ENCODE results near the gene DGKG. TPM values are rescaled to one million over a fixed set of nuclear protein-coding genes. Genes with fewer than 3 reads are reported as not detected.

DGKG gene
- total and polyA plus RNA-seq, 9 of the 15 experiments (the other 6 are each of a cell fraction or from before 2014, with no cell fraction given) = 0.01 to 0.36 (median 0.15) TPM

GRCh38 chr3:186142393-186142932 is 219.6 kb downstream of the DGKG start (continued):
- TF ChIP-seq, protein P1, sequence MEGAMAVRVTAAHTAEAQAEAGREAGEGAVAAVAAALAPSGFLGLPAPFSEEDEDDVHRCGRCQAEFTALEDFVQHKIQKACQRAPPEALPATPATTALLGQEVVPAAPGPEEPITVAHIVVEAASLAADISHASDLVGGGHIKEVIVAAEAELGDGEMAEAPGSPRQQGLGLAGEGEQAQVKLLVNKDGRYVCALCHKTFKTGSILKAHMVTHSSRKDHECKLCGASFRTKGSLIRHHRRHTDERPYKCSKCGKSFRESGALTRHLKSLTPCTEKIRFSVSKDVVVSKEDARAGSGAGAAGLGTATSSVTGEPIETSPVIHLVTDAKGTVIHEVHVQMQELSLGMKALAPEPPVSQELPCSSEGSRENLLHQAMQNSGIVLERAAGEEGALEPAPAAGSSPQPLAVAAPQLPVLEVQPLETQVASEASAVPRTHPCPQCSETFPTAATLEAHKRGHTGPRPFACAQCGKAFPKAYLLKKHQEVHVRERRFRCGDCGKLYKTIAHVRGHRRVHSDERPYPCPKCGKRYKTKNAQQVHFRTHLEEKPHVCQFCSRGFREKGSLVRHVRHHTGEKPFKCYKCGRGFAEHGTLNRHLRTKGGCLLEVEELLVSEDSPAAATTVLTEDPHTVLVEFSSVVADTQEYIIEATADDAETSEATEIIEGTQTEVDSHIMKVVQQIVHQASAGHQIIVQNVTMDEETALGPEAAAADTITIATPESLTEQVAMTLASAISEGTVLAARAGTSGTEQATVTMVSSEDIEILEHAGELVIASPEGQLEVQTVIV (CRISPR knock-in tag; IDR thresholded peaks at IDR 0.05; ENCODE audit: borderline replicate concordance) = no peak
- TF ChIP-seq ZNF175 (CRISPR knock-in tag; IDR thresholded peaks at IDR 0.05; ENCODE audit: low read depth) (no peak), HMBOX1 (IDR thresholded peaks at IDR 0.05) (no peak), ZNF217 (CRISPR knock-in tag; IDR thresholded peaks at IDR 0.05) (no peak), ZSCAN29 (IDR thresholded peaks at IDR 0.05) (no peak), MYNN (IDR thresholded peaks at IDR 0.05) (no peak), MYNN (CRISPR knock-in tag; IDR thresholded peaks at IDR 0.05) (no peak), HMG20A (CRISPR knock-in tag; conservative IDR thresholded peaks at IDR 0.05) (no peak), CHAMP1 (IDR thresholded peaks at IDR 0.05) (no peak)
